H1 (cell line): ENCODE results near the gene DNLZ. TPM values are rescaled to one million over a fixed set of nuclear protein-coding genes. Genes with fewer than 3 reads are reported as not detected.
A peak's percentile ranks its signal among the peaks of the same experiment; 100 is the strongest.

Experiments used
- CTCF ChIA-PET: fragments of 300-600 bp; sonication (Branson Sonifier 250); formaldehyde crosslinking; loops from one replicate; lab custom pipeline; 2021; ENCODE audit not compliant: partially characterized antibody; lab: Charles Lee
- POLR2A ChIA-PET: fragments of 300-600 bp; sonication (Branson Sonifier 250); formaldehyde crosslinking; loops from one replicate; lab custom pipeline; 2021; ENCODE audit warnings: inconsistent platforms; ENCODE audit not compliant: partially characterized antibody; lab: Charles Lee
- DNase-seq, 2 experiments: peaks; one replicate each; pipeline versions ENCODE4 v3.0.0 to v3.0.0-alpha.2; 2010 to 2022; ENCODE audit warnings: low spot score in 2 of 2, low read depth in 1 of 2, mixed read lengths in 1 of 2
- FAIRE-seq: peaks from 2 replicates; lab custom pipeline; 2011; peaks lifted over from hg19 to GRCh38; lab: Jason Lieb, UNC
- H2AFZ ChIP-seq: 2 replicates; pipeline ENCODE4 v1.8.1; 2012; ENCODE audit warnings: low read length, inconsistent platforms
- H2AK5ac ChIP-seq: 2 replicates; pipeline ENCODE4 v1.6.1; 2013; ENCODE audit warnings: low read depth, low read length
- H2BK120ac ChIP-seq: replicated peaks from 2 replicates; pipeline ENCODE3; 2013; ENCODE audit warnings: low read depth, low read length, inconsistent platforms
- H2BK12ac ChIP-seq: 2 replicates; pipeline ENCODE4 v1.6.1; 2013; ENCODE audit warnings: low read depth, low read length
- H2BK15ac ChIP-seq: 2 replicates; pipeline ENCODE4 v1.6.1; 2013; ENCODE audit warnings: low read length
- H2BK20ac ChIP-seq: 2 replicates; pipeline ENCODE4 v1.6.1; 2013; ENCODE audit warnings: low read length
- H2BK5ac ChIP-seq: 2 replicates; pipeline ENCODE4 v1.6.1; 2013; ENCODE audit warnings: low read depth, low read length
- H3K14ac ChIP-seq: 2 replicates; pipeline ENCODE4 v1.6.1; 2013; ENCODE audit warnings: inconsistent platforms; ENCODE audit not compliant: insufficient read length
- H3K18ac ChIP-seq: 2 replicates; pipeline ENCODE4 v1.6.1; 2013; ENCODE audit warnings: low read length; ENCODE audit errors: extremely low read depth
- H3K23ac ChIP-seq: 2 replicates; pipeline ENCODE4 v1.6.1; 2013; ENCODE audit warnings: inconsistent platforms; ENCODE audit not compliant: insufficient read length
- H3K23me2 ChIP-seq: 2 replicates; pipeline ENCODE4 v1.6.1; 2013; ENCODE audit warnings: low read depth, low read length
- H3K27ac ChIP-seq: 2 replicates; pipeline ENCODE4 v1.6.1; 2011; ENCODE audit warnings: low read depth, low read length, inconsistent platforms
- H3K27me3 ChIP-seq, 4 experiments: replicated peaks in 1 of 4; 1 replicate in 1 of 4; 2 replicates in 3 of 4; pipeline versions ENCODE4 v1.6.1 to v1.8.1; 2011 to 2013; ENCODE audit warnings: low read length in 3 of 4, mild to moderate bottlenecking in 3 of 4, inconsistent platforms in 2 of 4, mixed read lengths in 2 of 4, moderate library complexity in 1 of 4; ENCODE audit not compliant: control insufficient read depth in 3 of 4, insufficient read depth in 3 of 4; ENCODE audit errors: extremely low read depth in 1 of 4
- H3K36me3 ChIP-seq, 4 experiments: 2 replicates each; pipeline versions ENCODE4 v1.6.1 to v1.8.1; 2011 to 2013; ENCODE audit warnings: mild to moderate bottlenecking in 4 of 4, low read length in 3 of 4, moderate library complexity in 2 of 4, control low read depth in 1 of 4, inconsistent platforms in 1 of 4; ENCODE audit not compliant: insufficient read depth in 4 of 4, control insufficient read depth in 2 of 4
- H3K4ac ChIP-seq: replicated peaks from 2 replicates; pipeline ENCODE3; 2013; ENCODE audit warnings: low read length, low read depth, mixed read lengths, inconsistent platforms; ENCODE audit not compliant: insufficient read length
- H3K4me1 ChIP-seq, 4 experiments: replicated peaks in 1 of 4; 1 replicate in 1 of 4; 2 replicates in 3 of 4; pipeline versions ENCODE4 v1.6.1 to v1.8.1; 2011 to 2013; ENCODE audit warnings: low read length in 3 of 4, inconsistent platforms in 2 of 4, mixed read lengths in 1 of 4; ENCODE audit not compliant: insufficient read depth in 4 of 4, control insufficient read depth in 3 of 4
- H3K4me2 ChIP-seq, 2 experiments: 2 replicates each; pipeline versions ENCODE4 v1.6.1 to v1.8.1; 2011 to 2013; ENCODE audit warnings: low read depth in 2 of 2, low read length in 2 of 2, control low read depth in 1 of 2, inconsistent platforms in 1 of 2, mild to moderate bottlenecking in 1 of 2; ENCODE audit not compliant: insufficient read depth in 1 of 2
- H3K4me3 ChIP-seq, 4 experiments: fragments of 200-600, 300-600 bp in 1 of 4; sonication (generic), shearing (Covaris generic), sonication (Bioruptor Twin) in 1 of 4; 2 replicates each; pipeline versions ENCODE4 v1.5.1 to v1.8.1; 2011 to 2016; ENCODE audit warnings: low read length in 4 of 4, low read depth in 3 of 4, control low read depth in 2 of 4, inconsistent platforms in 2 of 4, mild to moderate bottlenecking in 2 of 4, mixed read lengths in 1 of 4, moderate library complexity in 1 of 4; ENCODE audit not compliant: insufficient read depth in 2 of 4; ENCODE audit errors: extremely low read depth in 1 of 4
- H3K56ac ChIP-seq: replicated peaks from 2 replicates; pipeline ENCODE3; 2013; ENCODE audit warnings: low read depth, mild to moderate bottlenecking, mixed read lengths, low read length, inconsistent platforms; ENCODE audit not compliant: insufficient read length
- H3K79me1 ChIP-seq: 2 replicates; pipeline ENCODE4 v1.6.1; 2013; ENCODE audit warnings: low read depth, low read length, control low read depth
- H3K79me2 ChIP-seq, 2 experiments: 2 replicates each; pipeline versions ENCODE4 v1.6.1 to v1.8.1; 2012 to 2013; ENCODE audit warnings: low read length in 2 of 2, mild to moderate bottlenecking in 2 of 2, inconsistent platforms in 1 of 2; ENCODE audit not compliant: insufficient read depth in 2 of 2, control insufficient read depth in 1 of 2
- H3K9ac ChIP-seq, 4 experiments: replicated peaks in 1 of 4; 1 replicate in 1 of 4; 2 replicates in 3 of 4; pipeline versions ENCODE4 v1.6.1 to v1.8.1; 2011 to 2013; ENCODE audit warnings: low read depth in 3 of 4, low read length in 3 of 4, control low read depth in 2 of 4, mild to moderate bottlenecking in 2 of 4, moderate library complexity in 2 of 4, inconsistent platforms in 1 of 4; ENCODE audit errors: extremely low read depth in 1 of 4
- H3K9me3 ChIP-seq, 2 experiments: 2 replicates each; pipeline versions ENCODE4 v1.6.1 to v1.8.1; 2012 to 2013; ENCODE audit warnings: mild to moderate bottlenecking in 2 of 2, moderate library complexity in 2 of 2, control low read depth in 1 of 2, inconsistent platforms in 1 of 2, low read depth in 1 of 2, low read length in 1 of 2, mixed read lengths in 1 of 2; ENCODE audit not compliant: insufficient read depth in 2 of 2
- H4K20me1 ChIP-seq, 2 experiments: replicated peaks in 1 of 2; 2 replicates each; pipeline versions ENCODE3 to v1.8.1; 2011 to 2013; ENCODE audit warnings: inconsistent platforms in 2 of 2, low read length in 2 of 2, mild to moderate bottlenecking in 1 of 2; ENCODE audit not compliant: insufficient read depth in 2 of 2, control insufficient read depth in 1 of 2
- H4K5ac ChIP-seq: 2 replicates; pipeline ENCODE4 v1.6.1; 2013; ENCODE audit warnings: low read length, low read depth, mixed read lengths, inconsistent platforms; ENCODE audit not compliant: insufficient read length
- H4K8ac ChIP-seq: 2 replicates; pipeline ENCODE4 v1.8.0; 2013; ENCODE audit warnings: mild to moderate bottlenecking, moderate library complexity, low read length, inconsistent platforms; ENCODE audit not compliant: insufficient read depth; ENCODE audit errors: extremely low read depth
- H4K91ac ChIP-seq: replicated peaks from 2 replicates; pipeline ENCODE3; 2013; ENCODE audit warnings: low read length, mixed read lengths, inconsistent platforms; ENCODE audit not compliant: insufficient read length
- KDM4A ChIP-seq: IDR thresholded peaks from one replicate; pipeline ENCODE4 v1.7.1; 2012; ENCODE audit warnings: low read depth, mild to moderate bottlenecking, moderate library complexity, low read length, inconsistent platforms; ENCODE audit not compliant: severe bottlenecking
- RNF2 ChIP-seq: fragments of 200-900, 300-1000 bp; sonication (generic); IDR thresholded peaks from 2 replicates; pipeline ENCODE4 v1.7.1; 2016; ENCODE audit warnings: borderline replicate concordance, low read depth, mild to moderate bottlenecking, antibody characterized with exemption, low read length; ENCODE audit not compliant: poor library complexity, severe bottlenecking; ENCODE audit errors: missing control alignments
- SIN3A ChIP-seq, 2 experiments: IDR thresholded peaks in 1 of 2; conservative IDR thresholded peaks in 1 of 2; 2 replicates each; pipeline ENCODE4 v1.6.1; 2011 to 2012; ENCODE audit warnings: low read length in 2 of 2, improper control_type of control experiment in 1 of 2, low read depth in 1 of 2, mild to moderate bottlenecking in 1 of 2
- WGBS, 2 experiments: shearing (Covaris generic) in 1 of 2; methylation state at CpG; one replicate each; pipeline versions ENCODE4 v1.1.6 to v1.1.7; 2013 to 2015; ENCODE audit warnings: low lambda C conversion rate in 2 of 2, mixed read lengths in 2 of 2, inconsistent platforms in 1 of 2, low coverage in 1 of 2, missing lambda C conversion rate in 1 of 2; ENCODE audit not compliant: insufficient replicate concordance in 2 of 2, insufficient coverage in 1 of 2, insufficient read length in 1 of 2; ENCODE audit errors: extremely low coverage in 1 of 2, missing lambda C conversion rate in 1 of 2; 5-methylcytosine and 5-hydroxymethylcytosine counted together
- polyA plus RNA-seq, 7 experiments: library from polyadenylated mRNA; depleted of rRNA in 3 of 7; stranded (reverse) in 5 of 7; unstranded in 2 of 7; fragments of >200 nt in 5 of 7; fragments of 200-250 nt in 2 of 7; gene quantifications; 1 replicate in 5 of 7; 2 replicates in 1 of 7; 4 replicates in 1 of 7; pipeline versions ENCODE4 v1.2.1 to v1.2.3, GENCODE V29; 2011 to 2013; ENCODE audit warnings: missing spikeins in 2 of 7, mixed read lengths in 2 of 7
- total RNA-seq: library from RNA; stranded (reverse); fragmentation: NEBNext Ultra II Directional; extraction: Animal tissue kit (Norgen Biotek cat#: 25700); gene quantifications from 2 replicates; pipeline ENCODE4 v1.2.1, GENCODE V29; 2021

The DNLZ gene
- total and polyA plus RNA-seq, 2 of the 8 experiments (the other 6 are each of a cell fraction or from before 2014, with no cell fraction given) = 11.6 to 17.9 TPM

DNA sequence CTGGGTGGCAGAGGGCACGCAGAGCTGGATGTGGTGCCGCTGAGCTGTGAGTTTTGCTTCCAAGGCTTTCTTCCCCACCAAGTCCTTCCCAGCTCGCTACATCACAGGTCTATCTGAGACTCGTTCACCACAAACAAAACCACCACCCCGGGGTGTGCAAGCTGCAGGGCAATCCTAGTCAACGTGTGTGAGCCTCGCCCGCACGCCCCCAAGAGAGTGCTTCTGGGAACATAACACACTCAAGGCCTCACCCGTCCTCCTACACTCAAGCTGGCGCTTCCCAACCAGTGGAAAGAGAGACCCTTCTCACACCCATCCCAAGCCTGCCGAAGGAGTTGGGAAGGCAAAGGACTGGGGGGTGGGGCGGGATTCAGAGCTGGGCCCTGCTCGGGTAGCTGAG is 25.9 kb upstream of the DNLZ start:
- Histone ChIP-seq H2BK12ac (no peak overlapping the region), H2AFZ (no peak overlapping the region), H3K9me3 (no peaks in the 10 kb centered on the region), H3K56ac (no peak overlapping the region), H4K20me1 (peaks cover 4 to 11% of the 10 kb centered on the region in 2 experiments), H4K91ac (no peak overlapping the region), H3K4me2 (no peak overlapping the region), H2BK20ac (no peak overlapping the region), H3K4me1 (no peaks in the 10 kb centered on the region), H3K4ac (no peak overlapping the region), H3K9ac (no peak overlapping the region), H2AK5ac (no peak overlapping the region), H3K36me3 (peaks cover 24 to 81% (median 54%) of the 10 kb centered on the region in 4 experiments), H4K5ac (no peak overlapping the region), H3K79me2 (no peaks in the 10 kb centered on the region; a peak in 1 of 4 replicates)
- CTCF ChIA-PET = interaction anchor here (0.5 to 4.7 kb wide), 14 partner anchors 8 to 453 kb away, joined by 3 to 26 read pairs (median 3); partner anchors contain the start of genes AJM1, DNLZ and SNAPC4
- POLR2A ChIA-PET = interaction anchor here (0.7 to 14.0 kb wide), 19 partner anchors 8 to 67 kb away, joined by 3 to 139 read pairs (median 3); partner anchors contain the start of gene SNAPC4
- FAIRE-seq = no peak
- TF ChIP-seq RNF2 = no peak
- TF ChIP-seq KDM4A = no peak
- no peak for TF ChIP-seq SIN3A (conservative IDR thresholded peaks at IDR 0.05 in 1 of 2, IDR thresholded peaks at IDR 0.05 in 1 of 2; ENCODE audit: low read depth in 1 of 2, low read length in 2 of 2)
- TF ChIP-seq, all 59 proteins: peak for 0
- Histone ChIP-seq H4K8ac (peak overlapping the region; percentile 51; the same call in 1 of the 2 replicates), H2BK15ac (no peak overlapping the region), H2BK120ac (no peak overlapping the region), H3K27me3 (no peaks in the 10 kb centered on the region), H3K4me3 (no peak overlapping the region), H3K18ac (no peak overlapping the region), H3K14ac (no peak overlapping the region), H3K27ac (no peak overlapping the region), H2BK5ac (no peak overlapping the region), H3K23me2 (no peaks in the 10 kb centered on the region), H3K79me1 (no peaks in the 10 kb centered on the region), H3K23ac (no peak overlapping the region)
- 92% methylated on average over 14 of the region's 14 CpGs; no CpG with 5 or more reads in 1 of the 2 experiments for WGBS, 2 experiments
- no peak for DNase-seq
